IPS DF 6.9 (cell line): ENCODE data around the gene NKAPL.
A peak's percentile ranks its signal among the peaks of the same experiment; 100 is the strongest.

ENCODE experiments used
- DNase-seq: peaks from one replicate; pipeline ENCODE4 v3.0.0-alpha.2; 2013; ENCODE audit warnings: low read depth, low spot score
- H3K27ac ChIP-seq: one replicate; pipeline ENCODE4 v1.5.1; 2013; ENCODE audit warnings: low read length, control low read depth
- H3K27me3 ChIP-seq: 2 replicates; pipeline ENCODE4 v1.6.1; 2013; ENCODE audit warnings: mild to moderate bottlenecking, low read length; ENCODE audit not compliant: control insufficient read depth, insufficient read depth
- H3K36me3 ChIP-seq: 2 replicates; pipeline ENCODE4 v1.6.1; 2013; ENCODE audit warnings: low read length; ENCODE audit not compliant: control insufficient read depth, insufficient read depth
- H3K4me1 ChIP-seq: 2 replicates; pipeline ENCODE4 v1.6.1; 2013; ENCODE audit warnings: low read length; ENCODE audit not compliant: control insufficient read depth, insufficient read depth
- H3K4me3 ChIP-seq: 2 replicates; pipeline ENCODE4 v1.5.1; 2013; ENCODE audit warnings: mild to moderate bottlenecking, low read length
- H3K9me3 ChIP-seq: 2 replicates; pipeline ENCODE4 v1.6.1; 2013; ENCODE audit warnings: low read length, inconsistent platforms; ENCODE audit not compliant: control insufficient read depth, insufficient read depth
- WGBS: extraction: QIAGEN DNeasy Blood & Tissue Kit; methylation state at CpG from one replicate; pipeline ENCODE4 v1.1.7; 2013; ENCODE audit warnings: mixed read lengths, missing lambda C conversion rate; ENCODE audit not compliant: insufficient read length, insufficient coverage; 5-methylcytosine and 5-hydroxymethylcytosine counted together

NKAPL gene

DNA sequence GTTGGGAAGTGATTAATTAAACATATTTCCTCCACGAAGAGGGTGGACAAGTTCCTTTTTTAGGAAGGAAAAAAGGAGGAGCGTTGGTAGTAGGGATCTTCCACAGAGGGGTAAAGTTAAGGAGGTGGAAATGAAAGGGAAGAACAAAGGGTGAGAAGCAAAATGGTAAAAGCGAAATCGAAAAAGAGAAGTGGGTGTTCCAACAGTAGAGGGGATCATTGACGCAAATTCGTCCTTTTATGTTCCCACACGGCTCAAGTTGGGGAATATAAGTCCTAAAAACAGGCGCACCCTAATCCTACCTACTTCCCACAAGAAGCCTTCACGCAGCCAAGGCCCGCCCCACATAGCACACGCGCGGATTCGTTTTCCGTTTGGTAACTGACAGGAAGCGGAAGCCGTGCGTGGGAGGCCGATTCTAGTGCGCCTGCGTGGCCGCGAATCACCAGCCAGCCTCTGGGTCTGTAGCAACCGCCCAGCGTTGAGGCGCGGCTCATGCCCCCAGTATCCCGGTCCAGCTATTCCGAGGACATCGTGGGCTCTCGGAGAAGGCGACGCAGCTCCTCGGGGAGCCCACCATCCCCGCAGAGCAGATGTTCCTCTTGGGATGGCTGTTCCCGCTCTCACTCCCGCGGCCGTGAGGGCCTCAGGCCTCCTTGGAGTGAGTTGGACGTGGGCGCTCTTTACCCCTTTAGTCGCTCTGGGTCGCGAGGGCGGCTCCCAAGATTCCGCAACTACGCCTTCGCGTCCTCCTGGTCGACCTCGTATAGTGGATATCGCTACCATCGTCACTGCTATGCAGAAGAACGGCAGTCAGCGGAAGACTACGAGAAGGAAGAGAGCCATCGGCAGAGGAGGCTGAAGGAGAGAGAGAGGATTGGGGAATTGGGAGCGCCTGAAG, at the start of gene NKAPL:
Gene NKAPL, plus strand, starts transcription at position 421 of the 901 bp plus-strand sequence. Its CDS starts 75 bp downstream, at position 496.
- no peak within 1 kb of the TSS for H3K4me3 ChIP-seq
- 100% methylated on average over 3 of the region's 58 CpGs for WGBS

GRCh38 chr6:28209753-28210535, 49.2 kb upstream of the NKAPL start:
- no CpG with 5 or more reads among the region's 7 CpGs for WGBS
- H3K27ac ChIP-seq = no peak overlapping the region
- no peak for DNase-seq
- H3K4me3 ChIP-seq = no peak overlapping the region
- H3K27me3 ChIP-seq = peaks cover 37% of the 10 kb centered on the region
- no peaks in the 10 kb centered on the region for H3K36me3 ChIP-seq
- H3K9me3 ChIP-seq = no peaks in the 10 kb centered on the region
- 0 out of 2 replicates have a peak, but pooled peaks cover 1% of the 10 kb centered on the region for H3K4me1 ChIP-seq

More for the DNA sequence above, at the start of gene NKAPL:
- no peak within 1 kb of the TSS for H3K27ac ChIP-seq
- no peak for DNase-seq
- no peaks in the 10 kb centered on the region for H3K36me3 ChIP-seq
- no peaks in the 10 kb centered on the region for H3K27me3 ChIP-seq
- no peaks in the 10 kb centered on the region for H3K9me3 ChIP-seq
- H3K4me1 ChIP-seq = no peaks in the 10 kb centered on the region

DNA sequence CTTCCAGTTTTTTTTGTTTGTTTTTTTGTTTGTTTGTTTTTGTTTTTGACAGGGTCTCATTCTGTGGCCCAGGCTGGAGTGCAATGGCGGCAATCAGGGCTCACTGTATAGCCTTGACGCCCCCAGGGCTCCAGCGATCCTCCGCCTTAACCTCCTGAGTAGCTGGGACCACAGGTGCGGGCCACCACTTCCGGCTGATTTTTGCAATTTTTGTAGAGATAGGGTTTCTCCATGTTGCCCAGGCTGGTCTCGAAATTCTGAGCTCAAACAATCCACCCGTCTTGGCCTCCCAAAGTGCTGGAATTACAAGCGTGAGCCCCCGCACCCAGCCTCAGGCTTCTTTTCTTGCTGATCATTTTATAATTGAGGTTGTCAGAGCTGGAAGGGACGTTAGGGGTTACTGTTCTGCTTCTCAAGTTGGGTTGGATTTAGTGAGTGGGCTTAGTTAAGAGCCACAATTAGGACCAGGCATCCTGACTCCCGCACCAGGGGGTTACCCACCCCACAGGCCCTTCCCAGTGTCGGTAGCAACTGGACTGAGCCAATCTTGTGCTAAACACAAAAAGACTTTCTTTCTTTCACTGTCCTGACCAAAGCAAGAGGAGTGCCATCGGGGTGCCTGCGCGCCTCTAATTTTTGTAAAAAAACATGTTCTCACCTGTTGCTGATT, 47.1 kb upstream of the NKAPL start:
- no peak overlapping the region for H3K27ac ChIP-seq

DNA sequence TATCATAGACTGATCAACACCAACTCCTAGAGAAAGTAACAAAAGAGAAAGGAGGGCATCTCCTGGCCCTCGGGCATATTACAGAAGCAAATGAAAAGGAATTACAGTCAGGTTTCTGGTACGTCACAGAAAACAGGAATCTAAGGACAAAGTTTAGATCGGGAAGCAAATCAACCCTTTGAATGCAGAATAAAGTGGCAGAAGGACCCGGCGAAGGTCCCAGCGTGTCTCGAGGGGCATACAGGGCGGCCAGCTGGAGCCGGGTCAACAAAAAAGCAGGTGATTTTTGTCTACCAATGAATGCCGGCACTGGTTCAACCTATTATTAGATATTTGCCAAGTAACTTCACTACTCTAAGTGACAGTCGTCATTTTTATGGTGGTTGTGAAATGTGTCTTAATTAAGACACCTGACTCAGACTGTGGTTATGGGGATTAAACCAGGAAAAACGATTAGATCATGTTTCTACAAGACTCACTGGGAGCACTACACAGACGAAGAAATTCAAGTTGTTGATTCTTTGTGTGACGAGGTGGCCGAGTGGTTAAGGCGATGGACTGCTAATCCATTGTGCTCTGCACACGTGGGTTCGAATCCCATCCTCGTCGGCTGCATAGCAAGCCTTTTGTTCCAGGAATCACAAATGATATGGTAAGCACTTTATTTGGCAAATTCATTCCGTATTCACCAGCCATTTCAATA, 46.4 kb upstream of the NKAPL start:
- peak; percentile 52 for DNase-seq
- Histone ChIP-seq H3K4me1 (no peaks in the 10 kb centered on the region), H3K27me3 (peaks cover 17% of the 10 kb centered on the region), H3K9me3 (no peaks in the 10 kb centered on the region), H3K36me3 (no peaks in the 10 kb centered on the region), H3K4me3 (peak overlapping the region; percentile 64; the same call in 1 of the 2 replicates), H3K27ac (no peak overlapping the region)
- WGBS = no CpG with 5 or more reads among the region's 21 CpGs

More for the DNA sequence above, 47.1 kb upstream of the NKAPL start:
- Histone ChIP-seq H3K4me3 (peak overlapping the region; percentile 64; the same call in 1 of the 2 replicates), H3K9me3 (no peaks in the 10 kb centered on the region), H3K27me3 (peaks cover 23% of the 10 kb centered on the region), H3K4me1 (0 out of 2 replicates have a peak, but pooled peaks cover under 1% of the 10 kb centered on the region), H3K36me3 (no peaks in the 10 kb centered on the region)
- DNase-seq = no peak
- no CpG with 5 or more reads among the region's 16 CpGs for WGBS

DNA sequence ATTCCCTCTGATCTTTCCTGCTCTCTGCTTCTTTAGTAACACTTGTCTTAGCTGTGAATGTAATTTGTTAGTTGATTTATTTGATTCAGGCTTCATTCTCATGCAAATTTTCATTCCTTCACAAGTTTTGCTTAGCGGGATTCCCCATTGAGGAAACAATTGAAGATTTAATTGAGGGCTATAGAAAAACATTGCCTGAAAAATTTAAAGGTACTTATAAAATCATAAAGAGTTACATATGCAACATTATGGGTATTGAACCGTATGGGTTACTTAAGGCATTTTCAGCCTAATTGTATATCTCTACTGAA, 45.9 kb upstream of the NKAPL start:
- Histone ChIP-seq H3K4me1 (no peaks in the 10 kb centered on the region), H3K27ac (no peak overlapping the region)

GRCh38 chr6:28215425-28215824, 43.7 kb upstream of the NKAPL start:
- Histone ChIP-seq H3K4me1 (no peaks in the 10 kb centered on the region), H3K27ac (no peak overlapping the region), H3K36me3 (no peaks in the 10 kb centered on the region), H3K4me3 (no peak overlapping the region), H3K27me3 (peaks cover 1% of the 10 kb centered on the region; the same call in 1 of the 2 replicates), H3K9me3 (no peaks in the 10 kb centered on the region)
- WGBS = no CpG with 5 or more reads among the region's 8 CpGs
- no peak for DNase-seq

More for the DNA sequence above, 45.9 kb upstream of the NKAPL start:
- no CpG with 5 or more reads among the region's 2 CpGs for WGBS
- Histone ChIP-seq H3K36me3 (no peaks in the 10 kb centered on the region), H3K4me3 (no peak overlapping the region; the same call in 1 of the 2 replicates), H3K9me3 (no peaks in the 10 kb centered on the region), H3K27me3 (peaks cover 12% of the 10 kb centered on the region)
- DNase-seq = no peak

- Histone ChIP-seq H3K9me3 (no peaks in the 10 kb centered on the region), H3K4me3 (no peak overlapping the region), H3K4me1 (no peaks in the 10 kb centered on the region), H3K27ac (no peak overlapping the region), H3K36me3 (no peaks in the 10 kb centered on the region), H3K27me3 (peaks cover 2% of the 10 kb centered on the region; the same call in 1 of the 2 replicates)
- no CpG with 5 or more reads among the region's 12 CpGs for WGBS
- DNase-seq = no peak
Observed at GRCh38 chr6:28217890-28218289, 41.2 kb upstream of the NKAPL start.

- H3K36me3 ChIP-seq = no peaks in the 10 kb centered on the region
- WGBS = no CpG with 5 or more reads among the region's 56 CpGs
- H3K4me3 ChIP-seq = peak overlapping the region; percentile 55
- no peaks in the 10 kb centered on the region for H3K9me3 ChIP-seq
- peaks cover 2% of the 10 kb centered on the region; the same call in 1 of the 2 replicates for H3K27me3 ChIP-seq
- DNase-seq = no peak
- H3K27ac ChIP-seq = no peak overlapping the region
- H3K4me1 ChIP-seq = no peaks in the 10 kb centered on the region
Observed at GRCh38 chr6:28218312-28219248, 40.5 kb upstream of the NKAPL start.
